ENCODE measurements around the gene GPR39.

Gene GPR39

GRCh38 chr2:132690664-132691303, 274.2 kb downstream of the GPR39 start:
- DNase-seq, result no peak

GRCh38 chr2:132691556-132691955, 275.0 kb downstream of the GPR39 start:
- no peak for DNase-seq

- DNase-seq, result no peak
Observed at GRCh38 chr2:132692816-132693215, 276.2 kb downstream of the GPR39 start.

All from COR-L47 (cell line).